GM23338 (cell line): Measurements from ENCODE around the gene MYL6. TPM values are rescaled to one million over a fixed set of nuclear protein-coding genes. Genes with fewer than 3 reads are reported as not detected.

Experiments
- ATAC-seq: fragments of 200-7000 bp; cut with Tn5 transposase; 3 replicates; pipeline ENCODE4 v1.9.1; 2020
- DNase-seq: peaks from one replicate; pipeline ENCODE4 v3.0.0-alpha.2; 2015; ENCODE audit warnings: low spot score
- H2AFZ ChIP-seq: fragments of 200-600 bp; sonication (generic); 2 replicates; pipeline ENCODE4 v1.8.0; 2016; ENCODE audit warnings: antibody characterized with exemption, mild to moderate bottlenecking, moderate library complexity
- H3F3A ChIP-seq: fragments of 200-600 bp; sonication (generic); replicated peaks from 2 replicates; pipeline ENCODE4 v1.8.0; 2017; ENCODE audit warnings: antibody characterized with exemption, mixed run types, low read depth
- H3K27ac ChIP-seq: fragments of 200-600 bp; sonication (generic); 2 replicates; pipeline ENCODE4 v1.6.1; 2016; ENCODE audit warnings: low read depth
- H3K27me3 ChIP-seq: fragments of 200-600 bp; sonication (generic); 2 replicates; pipeline ENCODE4 v1.8.0; 2016; ENCODE audit warnings: mild to moderate bottlenecking, mixed run types, moderate library complexity; ENCODE audit not compliant: insufficient read depth
- H3K36me3 ChIP-seq: fragments of 200-600 bp; sonication (generic); 2 replicates; pipeline ENCODE4 v1.8.0; 2016; ENCODE audit warnings: mild to moderate bottlenecking; ENCODE audit not compliant: insufficient read depth
- H3K4me1 ChIP-seq: fragments of 200-600 bp; sonication (generic); 2 replicates; pipeline ENCODE4 v1.8.0; 2016; ENCODE audit warnings: mild to moderate bottlenecking, moderate library complexity; ENCODE audit not compliant: insufficient read depth
- H3K4me2 ChIP-seq: fragments of 200-600 bp; sonication (generic); 2 replicates; pipeline ENCODE4 v1.7.1; 2017; ENCODE audit warnings: mixed run types
- H3K4me3 ChIP-seq: fragments of 200-600 bp; sonication (generic); 2 replicates; pipeline ENCODE4 v1.6.1; 2016; ENCODE audit warnings: mixed run types
- H3K79me2 ChIP-seq: fragments of 200-600 bp; sonication (generic); replicated peaks from 2 replicates; pipeline ENCODE4 v1.8.0; 2017; ENCODE audit warnings: mild to moderate bottlenecking; ENCODE audit not compliant: insufficient read depth
- H3K9me2 ChIP-seq: fragments of 200-600 bp; sonication (generic); 2 replicates; pipeline ENCODE4 v1.8.0; 2017; ENCODE audit not compliant: insufficient read depth
- H4K20me1 ChIP-seq: fragments of 200-600 bp; sonication (generic); replicated peaks from 2 replicates; pipeline ENCODE4 v1.8.0; 2017; ENCODE audit warnings: mild to moderate bottlenecking; ENCODE audit not compliant: insufficient read depth
- H3K27ac Mint-ChIP-seq: 2 replicates; pipeline ENCODE4 v1.8.0; 2020; ENCODE audit warnings: inconsistent platforms, mild to moderate bottlenecking, moderate library complexity, mixed read lengths
- H3K27me3 Mint-ChIP-seq: 3 replicates; pipeline ENCODE4 v1.8.0; 2022; ENCODE audit warnings: low read depth, mild to moderate bottlenecking, moderate library complexity, mixed read lengths, inconsistent platforms; ENCODE audit not compliant: insufficient read depth, poor library complexity
- H3K36me3 Mint-ChIP-seq: 3 replicates; pipeline ENCODE4 v1.8.0; 2021; ENCODE audit warnings: low read depth, mild to moderate bottlenecking, inconsistent platforms, moderate library complexity, mixed read lengths
- H3K4me1 Mint-ChIP-seq: 3 replicates; pipeline ENCODE4 v1.8.0; 2020; ENCODE audit warnings: mild to moderate bottlenecking, inconsistent platforms, mixed read lengths
- H3K4me3 Mint-ChIP-seq: 3 replicates; pipeline ENCODE4 v1.8.0; 2021; ENCODE audit warnings: moderate library complexity, mild to moderate bottlenecking, inconsistent platforms, mixed read lengths
- H3K9me3 Mint-ChIP-seq: 3 replicates; pipeline ENCODE4 v1.8.0; 2020; ENCODE audit warnings: moderate library complexity, mild to moderate bottlenecking, inconsistent platforms, mixed read lengths
- CREB1 ChIP-seq: fragments of 250-450 bp; sonication (Bioruptor Pico); IDR thresholded peaks from 2 replicates; pipeline ENCODE4 v1.5.0; 2020; ENCODE audit warnings: low read depth, mild to moderate bottlenecking, moderate library complexity
- ETS1 ChIP-seq: IDR thresholded peaks from 2 replicates; pipeline ENCODE4 v1.6.1; 2016; ENCODE audit warnings: antibody characterized with exemption
- EZH2 ChIP-seq: fragments of 200-600 bp; sonication (generic); IDR thresholded peaks from one replicate; pipeline ENCODE4 v1.8.0; 2017; ENCODE audit warnings: antibody characterized with exemption, mild to moderate bottlenecking, low read depth; ENCODE audit not compliant: unreplicated experiment
- EZH2phosphoT487 ChIP-seq: fragments of 200-600 bp; sonication (generic); IDR thresholded peaks from one replicate; pipeline ENCODE4 v1.8.1; 2018; ENCODE audit warnings: antibody characterized with exemption; ENCODE audit not compliant: unreplicated experiment
- JUNB ChIP-seq: IDR thresholded peaks from one replicate; pipeline ENCODE4 v1.6.1; 2016; ENCODE audit warnings: antibody characterized with exemption; ENCODE audit not compliant: unreplicated experiment
- NANOG ChIP-seq: IDR thresholded peaks from 2 replicates; pipeline ENCODE4 v1.6.1; 2016; ENCODE audit warnings: antibody characterized with exemption, borderline replicate concordance
- POLR2AphosphoS5 ChIP-seq: IDR thresholded peaks from 2 replicates; pipeline ENCODE4 v1.6.1; 2016; ENCODE audit warnings: antibody characterized with exemption, low read depth
- REST ChIP-seq: IDR thresholded peaks from one replicate; pipeline ENCODE4 v1.6.1; 2018; ENCODE audit warnings: antibody characterized with exemption; ENCODE audit not compliant: unreplicated experiment
- STAT1 ChIP-seq: IDR thresholded peaks from one replicate; pipeline ENCODE4 v1.6.1; 2016; ENCODE audit warnings: antibody characterized with exemption; ENCODE audit not compliant: unreplicated experiment
- ZNF114 ChIP-seq: fragments of 250-450 bp; sonication (Bioruptor Pico); IDR thresholded peaks from 2 replicates; pipeline ENCODE4 v1.5.0; 2020; ENCODE audit warnings: mild to moderate bottlenecking, moderate library complexity
- ZNF331 ChIP-seq: fragments of 250-450 bp; sonication (Bioruptor Pico); IDR thresholded peaks from 2 replicates; pipeline ENCODE4 v1.5.0; 2020; ENCODE audit warnings: low read depth, mild to moderate bottlenecking, moderate library complexity
- polyA plus RNA-seq: library from polyadenylated mRNA; unstranded; fragments of >200 nt; fragmentation: Nextera tagmentation; extraction: Ambion mirVana; gene quantifications from 2 replicates; pipeline ENCODE4 v1.2.1, GENCODE V29; 2016
- total RNA-seq: library from RNA; depleted of rRNA; stranded (reverse); fragments of >200 nt; shearing (Covaris generic); gene quantifications from 2 replicates; pipeline ENCODE4 v1.2.3, GENCODE V29; 2014
- TF ChIP-seq, protein P1 (sequence below), 2 experiments: fragments of 200-600 bp in 1 of 2; sonication (generic) in 1 of 2; conservative IDR thresholded peaks; 2 replicates each; pipeline versions ENCODE4 v1.5.1 to v1.6.1; 2016 to 2017; ENCODE audit warnings: antibody characterized with exemption in 2 of 2, low read depth in 2 of 2, mild to moderate bottlenecking in 2 of 2, moderate library complexity in 1 of 2
- TF ChIP-seq, protein P2 (sequence below): fragments of 250-450 bp; sonication (Bioruptor Pico); IDR thresholded peaks from 2 replicates; pipeline ENCODE4 v1.5.0; 2020; ENCODE audit warnings: mild to moderate bottlenecking, moderate library complexity

Gene MYL6
- total and polyA plus RNA-seq, 2 experiments from 2014 or later, result 1,092 to 1,545 TPM

DNA sequence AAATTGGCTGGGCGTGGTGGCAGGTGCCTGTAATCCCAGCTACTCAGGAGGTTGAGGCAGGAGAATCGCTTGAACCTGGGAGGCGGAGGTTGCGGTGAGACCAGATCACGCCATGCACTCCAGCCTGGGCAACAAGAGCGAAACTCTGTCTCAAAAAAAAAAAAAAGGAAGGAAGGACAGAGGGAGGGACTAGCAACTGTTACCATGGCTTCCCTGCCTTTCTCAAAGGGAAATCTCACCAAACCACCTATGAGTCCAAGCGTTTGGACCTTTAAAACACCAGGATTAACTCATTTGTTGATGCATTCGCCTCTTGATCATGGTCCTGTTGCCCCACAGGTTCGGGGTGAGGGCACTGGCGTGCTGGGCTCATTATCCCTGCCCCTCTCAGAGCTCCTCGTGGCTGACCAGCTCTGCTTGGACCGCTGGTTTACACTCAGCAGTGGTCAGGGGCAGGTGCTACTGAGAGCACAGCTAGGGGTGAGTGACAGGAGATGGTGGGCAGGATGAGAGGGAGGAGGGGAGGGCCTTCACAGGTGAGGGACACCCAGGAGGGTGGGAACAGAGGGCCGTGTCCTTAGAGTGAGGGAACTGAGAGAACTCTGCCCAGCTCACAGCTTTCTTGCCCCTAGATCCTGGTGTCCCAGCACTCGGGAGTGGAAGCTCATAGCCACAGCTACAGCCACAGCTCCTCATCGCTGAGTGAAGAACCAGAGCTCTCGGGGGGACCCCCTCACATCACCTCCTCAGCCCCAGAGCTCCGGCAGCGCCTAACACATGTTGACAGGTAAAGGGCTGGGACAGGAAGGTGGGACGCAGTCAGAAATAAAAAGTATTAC, 16.0 kb upstream of the MYL6 start:
- Histone ChIP-seq H3K9me2 (no peaks in the 10 kb centered on the region), H3K27ac (no peak overlapping the region), H2AFZ (no peak overlapping the region), H3K27me3 (no peaks in the 10 kb centered on the region), H3K4me3 (no peak overlapping the region), H3F3A (peaks cover 6% of the 10 kb centered on the region; the same call in 1 of the 2 replicates), H4K20me1 (no peaks in the 10 kb centered on the region; the same call in 1 of the 2 replicates), H3K4me1 (no peaks in the 10 kb centered on the region), H3K36me3 (peaks cover 66% of the 10 kb centered on the region), H3K79me2 (no peaks in the 10 kb centered on the region), H3K4me2 (no peak overlapping the region)
- TF ChIP-seq JUNB, result no peak
- TF ChIP-seq REST, result no peak
- no peak for TF ChIP-seq EZH2phosphoT487
- no peak for TF ChIP-seq ZNF331 (CRISPR knock-in tag)
- TF ChIP-seq STAT1, result no peak
- TF ChIP-seq, protein P1, sequence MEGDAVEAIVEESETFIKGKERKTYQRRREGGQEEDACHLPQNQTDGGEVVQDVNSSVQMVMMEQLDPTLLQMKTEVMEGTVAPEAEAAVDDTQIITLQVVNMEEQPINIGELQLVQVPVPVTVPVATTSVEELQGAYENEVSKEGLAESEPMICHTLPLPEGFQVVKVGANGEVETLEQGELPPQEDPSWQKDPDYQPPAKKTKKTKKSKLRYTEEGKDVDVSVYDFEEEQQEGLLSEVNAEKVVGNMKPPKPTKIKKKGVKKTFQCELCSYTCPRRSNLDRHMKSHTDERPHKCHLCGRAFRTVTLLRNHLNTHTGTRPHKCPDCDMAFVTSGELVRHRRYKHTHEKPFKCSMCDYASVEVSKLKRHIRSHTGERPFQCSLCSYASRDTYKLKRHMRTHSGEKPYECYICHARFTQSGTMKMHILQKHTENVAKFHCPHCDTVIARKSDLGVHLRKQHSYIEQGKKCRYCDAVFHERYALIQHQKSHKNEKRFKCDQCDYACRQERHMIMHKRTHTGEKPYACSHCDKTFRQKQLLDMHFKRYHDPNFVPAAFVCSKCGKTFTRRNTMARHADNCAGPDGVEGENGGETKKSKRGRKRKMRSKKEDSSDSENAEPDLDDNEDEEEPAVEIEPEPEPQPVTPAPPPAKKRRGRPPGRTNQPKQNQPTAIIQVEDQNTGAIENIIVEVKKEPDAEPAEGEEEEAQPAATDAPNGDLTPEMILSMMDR (conservative IDR thresholded peaks at IDR 0.05; ENCODE audit: low read depth in 2 of 2), result no peak
- no peak for TF ChIP-seq ZNF114 (CRISPR knock-in tag)
- TF ChIP-seq, protein P2, sequence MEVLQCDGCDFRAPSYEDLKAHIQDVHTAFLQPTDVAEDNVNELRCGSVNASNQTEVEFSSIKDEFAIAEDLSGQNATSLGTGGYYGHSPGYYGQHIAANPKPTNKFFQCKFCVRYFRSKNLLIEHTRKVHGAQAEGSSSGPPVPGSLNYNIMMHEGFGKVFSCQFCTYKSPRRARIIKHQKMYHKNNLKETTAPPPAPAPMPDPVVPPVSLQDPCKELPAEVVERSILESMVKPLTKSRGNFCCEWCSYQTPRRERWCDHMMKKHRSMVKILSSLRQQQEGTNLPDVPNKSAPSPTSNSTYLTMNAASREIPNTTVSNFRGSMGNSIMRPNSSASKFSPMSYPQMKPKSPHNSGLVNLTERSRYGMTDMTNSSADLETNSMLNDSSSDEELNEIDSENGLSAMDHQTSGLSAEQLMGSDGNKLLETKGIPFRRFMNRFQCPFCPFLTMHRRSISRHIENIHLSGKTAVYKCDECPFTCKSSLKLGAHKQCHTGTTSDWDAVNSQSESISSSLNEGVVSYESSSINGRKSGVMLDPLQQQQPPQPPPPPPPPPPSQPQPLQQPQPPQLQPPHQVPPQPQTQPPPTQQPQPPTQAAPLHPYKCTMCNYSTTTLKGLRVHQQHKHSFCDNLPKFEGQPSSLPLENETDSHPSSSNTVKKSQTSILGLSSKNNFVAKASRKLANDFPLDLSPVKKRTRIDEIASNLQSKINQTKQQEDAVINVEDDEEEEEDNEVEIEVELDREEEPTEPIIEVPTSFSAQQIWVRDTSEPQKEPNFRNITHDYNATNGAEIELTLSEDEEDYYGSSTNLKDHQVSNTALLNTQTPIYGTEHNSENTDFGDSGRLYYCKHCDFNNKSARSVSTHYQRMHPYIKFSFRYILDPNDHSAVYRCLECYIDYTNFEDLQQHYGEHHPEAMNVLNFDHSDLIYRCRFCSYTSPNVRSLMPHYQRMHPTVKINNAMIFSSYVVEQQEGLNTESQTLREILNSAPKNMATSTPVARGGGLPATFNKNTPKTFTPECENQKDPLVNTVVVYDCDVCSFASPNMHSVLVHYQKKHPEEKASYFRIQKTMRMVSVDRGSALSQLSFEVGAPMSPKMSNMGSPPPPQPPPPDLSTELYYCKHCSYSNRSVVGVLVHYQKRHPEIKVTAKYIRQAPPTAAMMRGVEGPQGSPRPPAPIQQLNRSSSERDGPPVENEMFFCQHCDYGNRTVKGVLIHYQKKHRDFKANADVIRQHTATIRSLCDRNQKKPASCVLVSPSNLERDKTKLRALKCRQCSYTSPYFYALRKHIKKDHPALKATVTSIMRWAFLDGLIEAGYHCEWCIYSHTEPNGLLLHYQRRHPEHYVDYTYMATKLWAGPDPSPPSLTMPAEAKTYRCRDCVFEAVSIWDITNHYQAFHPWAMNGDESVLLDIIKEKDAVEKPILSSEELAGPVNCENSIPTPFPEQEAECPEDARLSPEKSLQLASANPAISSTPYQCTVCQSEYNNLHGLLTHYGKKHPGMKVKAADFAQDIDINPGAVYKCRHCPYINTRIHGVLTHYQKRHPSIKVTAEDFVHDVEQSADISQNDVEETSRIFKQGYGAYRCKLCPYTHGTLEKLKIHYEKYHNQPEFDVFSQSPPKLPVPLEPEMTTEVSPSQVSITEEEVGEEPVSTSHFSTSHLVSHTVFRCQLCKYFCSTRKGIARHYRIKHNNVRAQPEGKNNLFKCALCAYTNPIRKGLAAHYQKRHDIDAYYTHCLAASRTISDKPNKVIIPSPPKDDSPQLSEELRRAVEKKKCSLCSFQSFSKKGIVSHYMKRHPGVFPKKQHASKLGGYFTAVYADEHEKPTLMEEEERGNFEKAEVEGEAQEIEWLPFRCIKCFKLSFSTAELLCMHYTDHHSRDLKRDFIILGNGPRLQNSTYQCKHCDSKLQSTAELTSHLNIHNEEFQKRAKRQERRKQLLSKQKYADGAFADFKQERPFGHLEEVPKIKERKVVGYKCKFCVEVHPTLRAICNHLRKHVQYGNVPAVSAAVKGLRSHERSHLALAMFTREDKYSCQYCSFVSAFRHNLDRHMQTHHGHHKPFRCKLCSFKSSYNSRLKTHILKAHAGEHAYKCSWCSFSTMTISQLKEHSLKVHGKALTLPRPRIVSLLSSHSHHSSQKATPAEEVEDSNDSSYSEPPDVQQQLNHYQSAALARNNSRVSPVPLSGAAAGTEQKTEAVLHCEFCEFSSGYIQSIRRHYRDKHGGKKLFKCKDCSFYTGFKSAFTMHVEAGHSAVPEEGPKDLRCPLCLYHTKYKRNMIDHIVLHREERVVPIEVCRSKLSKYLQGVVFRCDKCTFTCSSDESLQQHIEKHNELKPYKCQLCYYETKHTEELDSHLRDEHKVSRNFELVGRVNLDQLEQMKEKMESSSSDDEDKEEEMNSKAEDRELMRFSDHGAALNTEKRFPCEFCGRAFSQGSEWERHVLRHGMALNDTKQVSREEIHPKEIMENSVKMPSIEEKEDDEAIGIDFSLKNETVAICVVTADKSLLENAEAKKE (CRISPR knock-in tag), result no peak
- no peak for TF ChIP-seq NANOG
- no peak for TF ChIP-seq EZH2
- no peak for TF ChIP-seq POLR2AphosphoS5
- no peak for TF ChIP-seq CREB1
- no peak for TF ChIP-seq ETS1
- Mint-ChIP-seq H3K4me3 (no peak overlapping the region), H3K27me3 (peaks cover 4% of the 10 kb centered on the region), H3K27ac (0 out of 2 replicates have a peak overlapping the region, but pooled peaks have one; percentile 31), H3K36me3 (peaks cover 82% of the 10 kb centered on the region), H3K4me1 (no peaks in the 10 kb centered on the region), H3K9me3 (no peaks in the 10 kb centered on the region)
- DNase-seq (no peak), ATAC-seq (no peak)
